ENCODE data around the gene MSTN.

DNA sequence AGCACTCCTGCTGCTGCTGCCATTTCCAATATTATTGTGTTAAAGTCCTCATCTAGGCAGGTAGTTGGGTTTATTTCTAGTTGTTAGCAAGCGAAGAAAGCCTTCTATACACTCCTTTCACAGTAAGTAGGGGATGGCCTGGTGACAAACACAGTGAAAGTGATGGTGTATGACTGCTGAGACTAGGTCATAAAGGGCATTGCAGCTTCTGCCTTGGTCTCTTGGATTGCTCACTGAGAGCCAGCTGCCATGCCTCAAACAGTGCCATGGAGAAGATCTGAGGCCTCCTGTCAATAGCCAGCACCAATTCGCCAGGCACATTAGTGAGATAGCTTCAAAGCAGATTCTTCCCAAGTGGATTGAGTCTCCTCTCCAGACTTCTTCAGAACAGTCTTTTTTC, 27.6 kb upstream of the MSTN start:
- TF ChIP-seq, protein P1, sequence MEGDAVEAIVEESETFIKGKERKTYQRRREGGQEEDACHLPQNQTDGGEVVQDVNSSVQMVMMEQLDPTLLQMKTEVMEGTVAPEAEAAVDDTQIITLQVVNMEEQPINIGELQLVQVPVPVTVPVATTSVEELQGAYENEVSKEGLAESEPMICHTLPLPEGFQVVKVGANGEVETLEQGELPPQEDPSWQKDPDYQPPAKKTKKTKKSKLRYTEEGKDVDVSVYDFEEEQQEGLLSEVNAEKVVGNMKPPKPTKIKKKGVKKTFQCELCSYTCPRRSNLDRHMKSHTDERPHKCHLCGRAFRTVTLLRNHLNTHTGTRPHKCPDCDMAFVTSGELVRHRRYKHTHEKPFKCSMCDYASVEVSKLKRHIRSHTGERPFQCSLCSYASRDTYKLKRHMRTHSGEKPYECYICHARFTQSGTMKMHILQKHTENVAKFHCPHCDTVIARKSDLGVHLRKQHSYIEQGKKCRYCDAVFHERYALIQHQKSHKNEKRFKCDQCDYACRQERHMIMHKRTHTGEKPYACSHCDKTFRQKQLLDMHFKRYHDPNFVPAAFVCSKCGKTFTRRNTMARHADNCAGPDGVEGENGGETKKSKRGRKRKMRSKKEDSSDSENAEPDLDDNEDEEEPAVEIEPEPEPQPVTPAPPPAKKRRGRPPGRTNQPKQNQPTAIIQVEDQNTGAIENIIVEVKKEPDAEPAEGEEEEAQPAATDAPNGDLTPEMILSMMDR (IDR thresholded peaks at IDR 0.05) = no peak
- TF ChIP-seq POLR2A (IDR thresholded peaks at IDR 0.05) = no peak

All from breast epithelium (tissue), 3 donors.